ENCODE results near the gene LIPA. TPM values are rescaled to one million over a fixed set of nuclear protein-coding genes. Genes with fewer than 3 reads are reported as not detected.

The LIPA gene
- total and polyA plus RNA-seq, 10 donors, result 28.6 to 828 (median 337) TPM

DNA sequence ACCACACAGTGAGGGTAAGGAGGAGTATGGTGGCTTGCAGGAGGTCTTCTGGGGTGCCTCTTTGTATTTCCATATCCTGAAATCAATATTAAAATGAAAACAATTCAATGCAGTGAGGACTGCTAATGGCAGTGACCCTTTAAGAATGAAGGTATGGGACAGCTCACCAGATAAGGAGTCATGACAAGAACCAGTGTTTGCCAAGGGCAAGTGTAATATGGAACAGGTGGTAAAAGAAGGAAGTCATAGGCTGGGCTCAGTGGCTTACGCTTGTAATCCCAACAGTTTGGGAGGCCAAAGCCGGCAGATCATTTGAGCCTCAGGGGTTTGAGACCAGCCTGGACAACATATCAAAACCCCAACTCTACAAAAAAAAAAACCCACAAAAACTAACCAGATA, 20.0 kb upstream of the LIPA start:
- Histone ChIP-seq H3K36me3 (no peaks in the 10 kb centered on the region), H3K4me3 (no peak overlapping the region), H3K9me3 (no peaks in the 10 kb centered on the region), H3K27me3 (replicated peaks in 1 of 7) (no peaks in the 10 kb centered on the region), H3K27ac (no peak overlapping the region), H3K4me1 (peaks cover 0 to 6% (median 0%) of the 10 kb centered on the region in 6 donors)
- TF ChIP-seq, protein P1, sequence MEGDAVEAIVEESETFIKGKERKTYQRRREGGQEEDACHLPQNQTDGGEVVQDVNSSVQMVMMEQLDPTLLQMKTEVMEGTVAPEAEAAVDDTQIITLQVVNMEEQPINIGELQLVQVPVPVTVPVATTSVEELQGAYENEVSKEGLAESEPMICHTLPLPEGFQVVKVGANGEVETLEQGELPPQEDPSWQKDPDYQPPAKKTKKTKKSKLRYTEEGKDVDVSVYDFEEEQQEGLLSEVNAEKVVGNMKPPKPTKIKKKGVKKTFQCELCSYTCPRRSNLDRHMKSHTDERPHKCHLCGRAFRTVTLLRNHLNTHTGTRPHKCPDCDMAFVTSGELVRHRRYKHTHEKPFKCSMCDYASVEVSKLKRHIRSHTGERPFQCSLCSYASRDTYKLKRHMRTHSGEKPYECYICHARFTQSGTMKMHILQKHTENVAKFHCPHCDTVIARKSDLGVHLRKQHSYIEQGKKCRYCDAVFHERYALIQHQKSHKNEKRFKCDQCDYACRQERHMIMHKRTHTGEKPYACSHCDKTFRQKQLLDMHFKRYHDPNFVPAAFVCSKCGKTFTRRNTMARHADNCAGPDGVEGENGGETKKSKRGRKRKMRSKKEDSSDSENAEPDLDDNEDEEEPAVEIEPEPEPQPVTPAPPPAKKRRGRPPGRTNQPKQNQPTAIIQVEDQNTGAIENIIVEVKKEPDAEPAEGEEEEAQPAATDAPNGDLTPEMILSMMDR (IDR thresholded peaks at IDR 0.05 in 8 of 11, conservative IDR thresholded peaks at IDR 0.05 in 3 of 11), result no peak
- TF ChIP-seq POLR2AphosphoS5 (IDR thresholded peaks at IDR 0.05), result no peak
- no peak for TF ChIP-seq POLR2A (IDR thresholded peaks at IDR 0.05)
- no peak for DNase-seq
- intact Hi-C loops (cut with DNase I; ENCODE audit: low total_unique reads), result no loop called here
- WGBS, 5 donors, result 85 to 100% (median 90%) methylated on average over 2 of the region's 2 CpGs

DNA sequence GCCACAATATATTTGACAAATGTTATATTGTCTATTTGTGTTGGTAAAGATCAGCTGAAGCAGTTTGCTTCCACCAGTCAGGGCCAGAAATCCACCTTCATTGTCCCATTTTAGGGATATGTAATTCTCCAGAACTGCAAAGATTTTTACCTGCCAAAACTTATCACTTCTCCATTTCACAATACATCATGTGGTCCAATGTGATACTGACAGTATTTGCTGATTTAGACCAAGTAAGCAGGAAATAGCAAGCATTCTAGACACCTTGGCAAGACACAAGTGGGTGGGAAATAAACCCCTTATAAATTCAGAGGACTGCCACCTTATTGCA, 18.5 kb upstream of the LIPA start:
- intact Hi-C loops (cut with DNase I; ENCODE audit: low total_unique reads), result no loop called here
- Histone ChIP-seq H3K9me3 (no peaks in the 10 kb centered on the region), H3K27ac (no peak overlapping the region), H3K27me3 (replicated peaks in 1 of 7) (no peaks in the 10 kb centered on the region), H3K4me3 (no peak overlapping the region), H3K36me3 (no peaks in the 10 kb centered on the region), H3K4me1 (peaks cover 0 to 6% (median 0%) of the 10 kb centered on the region in 6 donors)
- DNase-seq, result no peak
- TF ChIP-seq POLR2A (IDR thresholded peaks at IDR 0.05) (no peak), POLR2AphosphoS5 (IDR thresholded peaks at IDR 0.05) (no peak)
- TF ChIP-seq, protein P1 (IDR thresholded peaks at IDR 0.05 in 8 of 11, conservative IDR thresholded peaks at IDR 0.05 in 3 of 11), result no peak

DNA sequence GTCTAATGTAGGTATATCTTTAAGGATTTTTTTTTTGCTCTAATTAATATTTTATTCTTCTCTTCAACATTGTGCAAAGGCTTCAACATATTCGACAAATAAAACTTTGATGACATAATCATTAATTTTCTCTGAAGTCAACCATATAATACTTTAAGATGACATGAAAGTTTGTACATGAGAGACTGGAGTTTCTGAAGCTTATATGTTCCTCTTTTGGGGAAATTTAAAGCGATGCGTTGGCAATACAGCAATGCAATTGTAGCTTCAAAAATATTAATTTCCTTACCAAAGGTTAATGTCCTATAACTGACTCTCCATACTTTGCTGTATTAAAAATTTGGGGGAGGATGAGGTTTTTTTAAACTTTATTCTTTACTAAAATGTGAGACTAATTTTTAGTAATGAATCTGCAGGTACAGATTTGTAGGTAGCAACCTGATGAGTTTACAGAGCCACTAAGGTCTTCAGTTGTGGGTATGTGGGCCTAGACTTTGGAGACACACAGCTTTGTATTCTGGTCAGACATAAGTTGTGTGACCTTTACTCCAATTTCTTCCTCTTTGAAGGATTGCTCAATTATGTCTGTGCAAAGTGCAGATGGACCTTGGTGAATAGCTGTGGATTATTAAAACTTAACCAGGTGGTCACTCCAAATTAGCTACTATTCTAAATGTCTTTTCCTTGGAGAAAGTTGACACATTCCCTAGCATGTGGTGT, 18.0 kb upstream of the LIPA start:
- TF ChIP-seq POLR2AphosphoS5 (IDR thresholded peaks at IDR 0.05) (no peak), POLR2A (IDR thresholded peaks at IDR 0.05) (no peak)
- TF ChIP-seq, protein P1 (IDR thresholded peaks at IDR 0.05 in 8 of 11, conservative IDR thresholded peaks at IDR 0.05 in 3 of 11), result no peak
- H3K9me3 ChIP-seq, result peaks cover 0 to under 1% (median 0%) of the 10 kb centered on the region in 8 donors
- intact Hi-C loops (cut with DNase I; ENCODE audit: low total_unique reads), result no loop called here
- no peak for DNase-seq
- H3K36me3 ChIP-seq, result no peaks in the 10 kb centered on the region
- H3K4me1 ChIP-seq, result peaks cover 0 to 6% (median 0%) of the 10 kb centered on the region in 6 donors
- 84 to 92% (median 89%) methylated on average over 3 of the region's 3 CpGs for WGBS, 5 donors
- no peak overlapping the region for H3K4me3 ChIP-seq
- H3K27ac ChIP-seq, result no peak overlapping the region
- H3K27me3 ChIP-seq (replicated peaks in 1 of 7), result no peaks in the 10 kb centered on the region

DNA sequence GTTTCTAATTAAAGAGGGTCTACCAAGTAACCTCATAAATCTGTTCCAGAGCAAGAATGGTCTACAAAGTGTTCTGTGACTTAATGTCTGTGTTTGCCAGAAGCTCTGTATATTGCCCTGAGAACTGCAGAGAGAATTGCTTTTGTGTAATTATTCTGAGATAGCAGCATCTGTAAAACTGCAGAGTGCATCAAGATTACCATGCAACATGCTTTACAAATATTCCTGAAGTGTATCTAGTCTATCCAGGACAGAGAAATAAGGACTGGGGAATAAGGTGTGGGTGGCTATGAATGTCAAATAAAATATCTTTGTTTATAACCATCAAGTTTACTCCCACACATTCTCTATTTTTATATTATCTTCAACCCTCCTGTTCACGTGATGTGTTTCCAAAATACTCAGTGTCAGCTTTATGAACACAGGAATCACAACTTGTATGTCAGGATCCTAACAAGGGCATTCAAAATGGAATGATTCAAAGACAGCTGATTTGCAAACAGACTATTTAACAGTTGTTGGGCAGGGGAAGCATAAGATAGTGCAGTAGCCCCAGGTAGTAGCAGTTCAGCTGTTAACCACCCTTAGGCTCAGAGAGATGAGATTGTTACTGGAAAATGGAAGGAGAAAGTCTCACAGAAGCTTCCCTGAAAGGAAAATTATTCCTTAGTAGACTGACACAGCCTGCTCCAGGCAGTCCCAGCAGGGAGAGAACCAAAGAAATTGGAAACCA, 15.3 kb upstream of the LIPA start:
- Histone ChIP-seq H3K36me3 (no peaks in the 10 kb centered on the region), H3K4me3 (no peak overlapping the region), H3K9me3 (peaks cover 0 to 8% (median 0%) of the 10 kb centered on the region in 8 donors), H3K4me1 (peaks cover 0 to 6% (median 0%) of the 10 kb centered on the region in 6 donors), H3K27me3 (replicated peaks in 1 of 7) (no peaks in the 10 kb centered on the region), H3K27ac (no peak overlapping the region)
- intact Hi-C loops (cut with DNase I; ENCODE audit: low total_unique reads), result no loop called here
- DNase-seq, result no peak
- TF ChIP-seq, protein P1 (IDR thresholded peaks at IDR 0.05 in 8 of 11, conservative IDR thresholded peaks at IDR 0.05 in 3 of 11), result no peak
- TF ChIP-seq POLR2AphosphoS5 (IDR thresholded peaks at IDR 0.05) (no peak), POLR2A (IDR thresholded peaks at IDR 0.05) (no peak)
- WGBS, 5 donors, result 53 to 75% (median 67%) methylated on average over 1 of the region's 1 CpG
